Naive thymus-derived CD4-positive, alpha-beta T cell (primary cell): Measurements from ENCODE around the gene DBNDD2. TPM values are rescaled to one million over a fixed set of nuclear protein-coding genes. Genes with fewer than 3 reads are reported as not detected.

Source experiments
- ATAC-seq: fragments of 150-1000 bp; cut with Tn5 transposase; 2 replicates; pipeline ENCODE4 v1.10.0; 2021; ENCODE audit warnings: mild to moderate bottlenecking, moderate library complexity
- CTCF ChIA-PET: fragments of 350-600 bp; sonication (Branson Sonifier 250); formaldehyde crosslinking; loops from one replicate; lab custom pipeline; 2021; ENCODE audit warnings: antibody characterized with exemption; lab: Charles Lee
- POLR2A ChIA-PET: fragments of 350-600 bp; sonication (Branson Sonifier 250); formaldehyde crosslinking; loops from one replicate; lab custom pipeline; 2021; ENCODE audit warnings: antibody characterized with exemption, inconsistent platforms; lab: Charles Lee
- DNase-seq, 9 donors: peaks; one replicate each; pipeline versions ENCODE4 v3.0.0 to v3.0.0-alpha.2; 2020 to 2022; ENCODE audit warnings: mixed read lengths in 1 of 9
- H3K27ac ChIP-seq: one replicate; pipeline ENCODE4 v1.7.0; 2013; ENCODE audit warnings: mild to moderate bottlenecking, low read depth, low read length, moderate library complexity
- H3K27me3 ChIP-seq, 2 donors: one replicate each; pipeline ENCODE4 v1.7.0; 2013; ENCODE audit warnings: low read length in 2 of 2, mild to moderate bottlenecking in 2 of 2, moderate library complexity in 2 of 2; ENCODE audit not compliant: control insufficient read depth in 2 of 2, insufficient read depth in 2 of 2
- H3K36me3 ChIP-seq, 3 experiments: 1 replicate in 2 of 3; 2 replicates in 1 of 3; pipeline ENCODE4 v1.7.0; 2013; ENCODE audit warnings: low read length in 3 of 3, mild to moderate bottlenecking in 3 of 3, moderate library complexity in 1 of 3; ENCODE audit not compliant: insufficient read depth in 3 of 3, control insufficient read depth in 2 of 3
- H3K4me1 ChIP-seq, 2 donors: one replicate each; pipeline ENCODE4 v1.7.0; 2013; ENCODE audit warnings: low read length in 2 of 2, mild to moderate bottlenecking in 2 of 2, moderate library complexity in 1 of 2; ENCODE audit not compliant: control insufficient read depth in 2 of 2, insufficient read depth in 2 of 2
- H3K4me3 ChIP-seq: 2 replicates; pipeline ENCODE4 v1.7.0; 2013; ENCODE audit warnings: mild to moderate bottlenecking, low read length
- H3K9me3 ChIP-seq, 3 experiments: 1 replicate in 2 of 3; 2 replicates in 1 of 3; pipeline ENCODE4 v1.7.0; 2013; ENCODE audit warnings: low read length in 3 of 3; ENCODE audit not compliant: control insufficient read depth in 2 of 3
- H3K27ac Mint-ChIP-seq, 9 donors: one replicate each; pipeline ENCODE4 v1.8.0; 2020 to 2022; ENCODE audit warnings: mixed read lengths in 9 of 9, mild to moderate bottlenecking in 8 of 9, moderate library complexity in 5 of 9, inconsistent platforms in 2 of 9
- H3K27me3 Mint-ChIP-seq, 5 donors: one replicate each; pipeline ENCODE4 v1.8.0; 2021 to 2022; ENCODE audit warnings: mixed read lengths in 5 of 5, mild to moderate bottlenecking in 1 of 5
- H3K36me3 Mint-ChIP-seq, 5 donors: one replicate each; pipeline ENCODE4 v1.8.0; 2020 to 2022; ENCODE audit warnings: mixed read lengths in 5 of 5, mild to moderate bottlenecking in 3 of 5, inconsistent platforms in 1 of 5
- H3K4me1 Mint-ChIP-seq, 7 donors: one replicate each; pipeline ENCODE4 v1.8.0; 2020 to 2022; ENCODE audit warnings: mixed read lengths in 7 of 7, mild to moderate bottlenecking in 3 of 7, inconsistent platforms in 1 of 7
- H3K4me3 Mint-ChIP-seq, 10 donors: one replicate each; pipeline ENCODE4 v1.8.0; 2020 to 2022; ENCODE audit warnings: mild to moderate bottlenecking in 10 of 10, mixed read lengths in 10 of 10, moderate library complexity in 6 of 10, inconsistent platforms in 2 of 10
- H3K9me3 Mint-ChIP-seq, 11 donors: one replicate each; pipeline ENCODE4 v1.8.0; 2020 to 2022; ENCODE audit warnings: mixed read lengths in 11 of 11, mild to moderate bottlenecking in 4 of 11, inconsistent platforms in 1 of 11, moderate library complexity in 1 of 11
- intact Hi-C, 2 donors: fragments of 100-400 bp; cut with micrococcal nuclease; formaldehyde crosslinking; loops; one replicate each; pipeline ENCODE4 v1.15.1; 2023
- polyA plus RNA-seq, 2 donors: library from polyadenylated mRNA; unstranded; fragments of 300-500 nt; fragmentation: Illumina TruSeq; gene quantifications; one replicate each; pipeline ENCODE4 v1.2.3, GENCODE V29; 2021
- total RNA-seq, 6 experiments: library from RNA in 5 of 6; stranded (reverse) in 5 of 6; gene quantifications; 1 replicate in 5 of 6; 2 replicates in 1 of 6; pipeline ENCODE4 v1.2.3 and lab custom pipeline; 2021 to 2026

Gene DBNDD2
- total and polyA plus RNA-seq, 7 experiments from 2014 or later = 12.2 to 22.9 (median 16.3) TPM

- peaks cover 32 to 57% (median 55%) of the 10 kb centered on the region in 7 donors for H3K4me1 Mint-ChIP-seq
- H3K27ac ChIP-seq = peak overlapping the region; percentile 99
- peaks cover 0 to 36% (median 6%) of the 10 kb centered on the region in 5 donors for H3K36me3 Mint-ChIP-seq
- no peaks in the 10 kb centered on the region for H3K9me3 ChIP-seq
- peak in 2 of 9 donors; percentile 17 for DNase-seq
- intact Hi-C loops = loop anchor here (1.0 to 10.0 kb wide), 19 partner anchors 9 to 1907 kb away; partner anchors contain the start of genes DNTTIP1 (in 2 of the 2), PIGT (in 2 of the 2), STK4 (in 2 of the 2) and TOMM34 (in 2 of the 2)
- ChIA-PET CTCF (interaction anchor here (0.7 to 9.2 kb wide), 16 partner anchors 8 to 904 kb away, joined by 3 to 146 read pairs (median 7); partner anchors contain the start of gene PIGT), POLR2A (interaction anchor here (0.6 to 6.1 kb wide), 19 partner anchors 9 to 1737 kb away, joined by 3 to 96 read pairs (median 6); partner anchors contain the start of genes DBNDD2 and PIGT)
- ATAC-seq = no peak
- peak overlapping the region; percentile 92 for H3K4me3 ChIP-seq
- H3K27ac Mint-ChIP-seq = peak overlapping the region; percentile 92 to 100 (median 99)
- peak overlapping the region; percentile 83 to 100 (median 97) for H3K4me3 Mint-ChIP-seq
- H3K27me3 ChIP-seq = no peaks in the 10 kb centered on the region
- H3K36me3 ChIP-seq = peaks cover 0 to 46% (median 17%) of the 10 kb centered on the region in 3 experiments
- H3K4me1 ChIP-seq = peaks cover 31 to 38% of the 10 kb centered on the region in 2 donors
- peaks cover 0 to 4% (median 0%) of the 10 kb centered on the region in 11 donors for H3K9me3 Mint-ChIP-seq
- H3K27me3 Mint-ChIP-seq = peaks cover 0 to 2% (median 0%) of the 10 kb centered on the region in 5 donors
Observed at GRCh38 chr20:45363611-45364492, 44.2 kb upstream of the DBNDD2 start.

DNA sequence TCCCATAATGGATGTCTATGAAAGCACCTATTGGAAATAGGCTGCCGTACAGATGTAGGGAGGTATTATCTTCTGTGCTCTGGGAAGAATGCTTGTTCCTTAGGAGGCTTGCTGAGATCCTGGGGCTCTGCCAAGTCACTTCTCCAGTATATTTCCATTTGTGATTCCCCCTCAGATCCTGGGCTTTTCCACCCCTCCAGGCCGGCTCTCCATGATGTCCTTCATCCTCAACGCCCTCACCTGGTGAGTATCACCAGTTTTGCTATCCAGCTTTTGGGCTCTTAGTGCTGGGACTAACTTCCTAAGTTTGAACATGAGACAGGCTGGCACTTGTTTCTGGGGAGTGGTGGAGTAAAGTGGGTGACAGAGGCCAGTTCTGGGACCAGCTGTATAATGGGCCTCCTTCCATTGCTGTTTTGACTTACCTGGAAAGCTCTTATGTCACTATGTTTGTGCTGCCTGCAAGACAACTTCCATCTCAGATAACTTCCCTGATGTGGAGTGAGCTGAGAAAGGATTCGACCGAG, 42.6 kb upstream of the DBNDD2 start:
- peaks cover 0 to 2% (median 0%) of the 10 kb centered on the region in 5 donors for H3K27me3 Mint-ChIP-seq
- intact Hi-C loops = loop anchor here (10.0 kb wide), 1 partner anchor 401 kb away; the partner anchor contains the start of genes STK4 (in 2 of the 2) and TOMM34 (in 2 of the 2)
- POLR2A ChIA-PET = interaction anchor here (0.6 to 6.1 kb wide), 5 partner anchors 7 to 71 kb away, joined by 3 to 96 read pairs (median 55); partner anchors contain the start of gene PIGT
- peaks cover 32 to 65% (median 61%) of the 10 kb centered on the region in 7 donors for H3K4me1 Mint-ChIP-seq
- Histone ChIP-seq H3K4me3 (no peak overlapping the region), H3K36me3 (peaks cover 0 to 46% (median 17%) of the 10 kb centered on the region in 3 experiments), H3K27ac (peak overlapping the region; percentile 26), H3K9me3 (no peaks in the 10 kb centered on the region), H3K4me1 (peaks cover 36 to 41% of the 10 kb centered on the region in 2 donors), H3K27me3 (no peaks in the 10 kb centered on the region)
- ATAC-seq (no peak), DNase-seq (peak in 1 of 9 donors; percentile 15)
- H3K9me3 Mint-ChIP-seq = peaks cover 0 to 4% (median 0%) of the 10 kb centered on the region in 11 donors
- peaks cover 0 to 37% (median 6%) of the 10 kb centered on the region in 5 donors for H3K36me3 Mint-ChIP-seq
- peak overlapping the region in 9 of 10 donors; percentile 3 to 98 (median 55) for H3K4me3 Mint-ChIP-seq
- H3K27ac Mint-ChIP-seq = peak overlapping the region in 6 of 9 donors; percentile 39 to 68 (median 57)
- CTCF ChIA-PET = interaction anchor here (1.0 to 9.2 kb wide), 4 partner anchors 9 to 406 kb away, joined by 3 to 146 read pairs (median 6); no protein-coding TSS in a partner anchor

DNA sequence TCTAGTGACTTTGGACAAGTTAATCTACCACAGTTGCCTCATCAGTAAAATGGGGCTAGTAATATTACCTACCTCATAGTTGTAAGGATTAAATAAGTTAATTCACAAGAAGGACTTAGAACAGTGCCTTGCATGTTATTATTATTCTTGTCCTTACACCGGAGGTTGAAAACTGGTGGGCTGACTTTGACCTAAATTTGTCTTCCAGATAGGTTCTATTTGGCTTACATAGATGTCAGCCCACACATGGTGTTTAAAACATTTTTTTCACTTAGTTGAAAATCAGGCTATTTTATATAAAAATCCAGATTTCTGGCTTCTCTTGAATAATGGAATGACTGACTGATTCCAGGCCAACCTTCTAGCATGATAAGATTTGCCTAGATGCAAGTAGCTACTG, 41.9 kb upstream of the DBNDD2 start:
- no peaks in the 10 kb centered on the region for H3K27me3 ChIP-seq
- intact Hi-C loops = loop anchor here (10.0 kb wide), 1 partner anchor 401 kb away; the partner anchor contains the start of genes STK4 (in 2 of the 2) and TOMM34 (in 2 of the 2)

GRCh38 chr20:45366631-45367030, 41.5 kb upstream of the DBNDD2 start:
- H3K4me1 Mint-ChIP-seq = peaks cover 37 to 77% (median 71%) of the 10 kb centered on the region in 7 donors
- CTCF ChIA-PET = interaction anchor here (1.0 to 9.2 kb wide), 2 partner anchors 44 to 71 kb away, joined by 3 to 146 read pairs; no protein-coding TSS in a partner anchor

More for the DNA sequence above, 41.9 kb upstream of the DBNDD2 start:
- ChIA-PET POLR2A (interaction anchor here (0.5 to 6.1 kb wide), 7 partner anchors 6 to 1304 kb away, joined by 3 to 96 read pairs (median 5); partner anchors contain the start of gene PIGT), CTCF (interaction anchor here (1.0 to 9.2 kb wide), 4 partner anchors 8 to 405 kb away, joined by 3 to 146 read pairs (median 6); no protein-coding TSS in a partner anchor)
- Mint-ChIP-seq H3K9me3 (peaks cover 0 to 4% (median 0%) of the 10 kb centered on the region in 11 donors), H3K27me3 (peaks cover 0 to 2% (median 0%) of the 10 kb centered on the region in 5 donors), H3K4me1 (peaks cover 32 to 72% (median 68%) of the 10 kb centered on the region in 7 donors), H3K4me3 (peak overlapping the region in 1 of 10 donors; percentile 27), H3K27ac (peak overlapping the region in 2 of 9 donors; percentile 9 to 46), H3K36me3 (peaks cover 0 to 37% (median 6%) of the 10 kb centered on the region in 5 donors)
- no peak for DNase-seq
- ATAC-seq = no peak
- peaks cover 40 to 41% of the 10 kb centered on the region in 2 donors for H3K4me1 ChIP-seq
- H3K36me3 ChIP-seq = peaks cover 0 to 46% (median 17%) of the 10 kb centered on the region in 3 experiments
- no peak overlapping the region for H3K4me3 ChIP-seq
- no peaks in the 10 kb centered on the region for H3K9me3 ChIP-seq
- peak overlapping the region; percentile 26 for H3K27ac ChIP-seq

GRCh38 chr20:45367126-45367525, 41.0 kb upstream of the DBNDD2 start:
- no peak for DNase-seq
- ATAC-seq = no peak
- H3K4me1 ChIP-seq = peaks cover 41 to 46% of the 10 kb centered on the region in 2 donors

More at GRCh38 chr20:45366631-45367030, 41.5 kb upstream of the DBNDD2 start:
- POLR2A ChIA-PET = interaction anchor here (0.5 to 2.3 kb wide), 4 partner anchors 9 to 1305 kb away, joined by 3 to 10 read pairs (median 4); partner anchors contain the start of gene PIGT
- Mint-ChIP-seq H3K27me3 (peaks cover 0 to 2% (median 0%) of the 10 kb centered on the region in 5 donors), H3K9me3 (peaks cover 0 to 4% (median 0%) of the 10 kb centered on the region in 11 donors), H3K27ac (peak overlapping the region in 3 of 9 donors; percentile 14 to 79 (median 65)), H3K36me3 (peaks cover 0 to 37% (median 6%) of the 10 kb centered on the region in 5 donors), H3K4me3 (peak overlapping the region in 1 of 10 donors; percentile 27)
- intact Hi-C loops = loop anchor here (10.0 kb wide), 1 partner anchor 402 kb away; the partner anchor contains the start of genes STK4 (in 2 of the 2) and TOMM34 (in 2 of the 2)
- peaks cover 41% of the 10 kb centered on the region in 2 donors for H3K4me1 ChIP-seq
- H3K4me3 ChIP-seq = no peak overlapping the region
- no peaks in the 10 kb centered on the region for H3K27me3 ChIP-seq
- no peak for ATAC-seq
- no peak for DNase-seq
- peak overlapping the region; percentile 3 for H3K27ac ChIP-seq
- peaks cover 0 to 46% (median 17%) of the 10 kb centered on the region in 3 experiments for H3K36me3 ChIP-seq
- H3K9me3 ChIP-seq = no peaks in the 10 kb centered on the region

More at GRCh38 chr20:45367126-45367525, 41.0 kb upstream of the DBNDD2 start:
- POLR2A ChIA-PET = interaction anchor here (0.8 to 2.3 kb wide), 2 partner anchors 48 to 479 kb away, joined by 5 to 10 read pairs; partner anchors contain the start of gene PIGT
- Mint-ChIP-seq H3K27ac (peak overlapping the region in 4 of 9 donors; percentile 14 to 88 (median 55)), H3K27me3 (peaks cover 0 to 2% (median 0%) of the 10 kb centered on the region in 5 donors), H3K36me3 (peaks cover 0 to 37% (median 6%) of the 10 kb centered on the region in 5 donors), H3K4me1 (peaks cover 42 to 82% (median 75%) of the 10 kb centered on the region in 7 donors), H3K9me3 (peaks cover 0 to 4% (median 0%) of the 10 kb centered on the region in 11 donors), H3K4me3 (peak overlapping the region in 1 of 10 donors; percentile 49)
- CTCF ChIA-PET = interaction anchor here (9.2 kb wide), 1 partner anchor 70 kb away, joined by 146 read pairs; no protein-coding TSS in a partner anchor
- peaks cover 0 to 46% (median 17%) of the 10 kb centered on the region in 3 experiments for H3K36me3 ChIP-seq
- intact Hi-C loops = loop anchor here (10.0 kb wide), 1 partner anchor 402 kb away; the partner anchor contains the start of genes STK4 (in 2 of the 2) and TOMM34 (in 2 of the 2)
- no peaks in the 10 kb centered on the region for H3K27me3 ChIP-seq
- peak overlapping the region; percentile 3 for H3K27ac ChIP-seq
- H3K9me3 ChIP-seq = no peaks in the 10 kb centered on the region
- H3K4me3 ChIP-seq = no peak overlapping the region
